ENCODE data around the gene NGDN. TPM values are rescaled to one million over a fixed set of nuclear protein-coding genes. Genes with fewer than 3 reads are reported as not detected.

NGDN gene
- total RNA-seq, 1 donor from 2014 or later = 44.4 TPM

DNA sequence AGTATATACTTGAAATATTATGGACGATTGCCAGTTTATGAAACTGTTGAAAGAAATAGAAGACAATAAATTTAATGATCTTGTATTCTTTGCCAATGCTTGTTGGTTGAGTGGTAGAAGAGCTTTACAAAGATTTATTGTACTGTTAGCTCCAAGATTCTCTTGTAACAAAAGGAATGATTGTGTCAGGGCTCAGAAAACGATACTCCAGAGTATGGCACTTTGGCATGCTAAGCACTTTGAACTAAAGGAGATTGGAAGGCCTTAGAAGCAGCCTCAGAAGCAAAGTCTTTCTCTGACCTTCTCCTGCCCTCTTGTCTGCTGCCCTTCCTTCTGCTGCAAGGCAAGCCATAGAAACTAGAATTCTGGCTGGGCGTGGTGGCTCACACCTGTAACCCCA is 4.2 kb upstream of the NGDN start:
- no peak for FAIRE-seq
- DNase-seq (ENCODE audit: low spot score in 2 of 2) = no peak

- DNase-seq (ENCODE audit: low spot score in 2 of 2) = no peak
- no peak for FAIRE-seq
Measured at GRCh38 chr14:23468704-23469126, 788 bp upstream of the NGDN start.

- DNase-seq (ENCODE audit: low spot score in 2 of 2) (no peak), FAIRE-seq (no peak)
Measured at GRCh38 chr14:23469906-23470403, 452 bp downstream of the NGDN start.

DNA sequence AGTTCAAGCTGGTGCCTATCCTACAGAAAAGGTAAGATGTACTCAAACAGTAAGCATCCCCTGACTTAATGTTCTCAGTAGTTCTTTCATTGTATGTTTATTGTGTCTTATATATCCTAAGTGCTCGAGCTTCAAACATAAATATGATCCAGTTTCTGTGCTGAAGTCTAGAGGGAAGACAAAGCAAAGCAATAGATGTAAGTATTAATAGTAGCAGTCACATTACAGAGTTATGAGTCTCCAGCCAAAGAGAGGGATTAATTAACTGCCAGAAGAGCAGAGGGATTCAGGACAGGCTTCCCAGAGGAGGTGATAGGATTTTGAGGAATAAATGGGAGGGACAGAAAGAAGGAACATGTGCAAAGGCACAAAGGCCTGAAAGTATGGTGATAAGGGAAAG is 1.4 kb downstream of the NGDN start:
- DNase-seq (ENCODE audit: low spot score in 2 of 2) = no peak
- FAIRE-seq = no peak

DNA sequence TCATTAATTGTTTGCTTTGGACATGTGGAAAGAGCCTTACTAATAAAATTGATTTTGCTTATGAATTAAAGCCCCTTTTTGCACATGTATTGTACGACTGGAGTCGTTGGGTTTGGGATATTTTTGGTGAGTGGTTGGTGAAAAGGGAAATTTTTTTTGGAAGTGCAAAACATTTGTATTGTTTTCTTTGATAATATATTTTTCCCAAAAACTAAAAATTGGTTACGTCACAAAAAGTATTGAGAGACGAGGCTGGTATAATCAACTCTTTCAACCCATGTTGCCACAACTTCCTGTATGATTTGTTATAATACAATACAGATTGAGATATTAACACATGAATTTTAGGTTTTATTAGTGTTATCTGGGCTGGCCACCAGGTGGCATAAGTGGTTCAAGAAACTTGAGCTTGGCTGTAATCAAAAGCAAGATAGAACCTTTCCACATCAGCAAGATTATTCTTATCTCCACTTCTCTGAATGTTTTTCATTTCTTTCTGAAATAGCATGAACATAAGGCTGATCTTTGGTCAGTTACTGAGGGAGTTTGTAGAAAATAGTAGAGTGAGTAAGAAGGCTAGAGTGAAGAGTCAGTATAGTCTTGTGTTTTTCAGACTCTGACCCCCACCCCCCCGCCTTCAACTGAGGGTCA is 8.7 kb downstream of the NGDN start:
- FAIRE-seq = peak; percentile 72
- peak in 1 of 2 donors; percentile 15 for DNase-seq (ENCODE audit: low spot score in 2 of 2)

- DNase-seq (ENCODE audit: low spot score in 2 of 2) (no peak), FAIRE-seq (no peak)
Measured at GRCh38 chr14:23481362-23481970, 12.0 kb downstream of the NGDN start.

GRCh38 chr14:23481979-23482822 is 12.7 kb downstream of the NGDN start:
- no peak for FAIRE-seq

DNA sequence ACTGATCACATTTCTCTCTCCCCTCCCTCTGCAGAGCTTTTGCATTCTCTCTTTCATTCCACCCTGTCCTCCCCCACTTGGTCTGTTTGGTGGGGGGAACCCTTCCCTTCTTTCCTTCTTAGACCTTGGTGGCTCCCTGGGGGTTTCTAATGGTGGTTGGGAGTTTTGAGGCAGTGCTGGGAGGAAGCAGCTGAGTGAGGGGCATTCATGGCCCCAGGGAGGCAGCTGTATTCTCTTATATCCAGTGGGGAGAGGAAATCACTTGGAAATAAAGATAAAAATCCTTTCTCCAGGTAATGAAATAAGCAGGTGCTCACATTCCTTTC is 13.3 kb downstream of the NGDN start:
- no peak for FAIRE-seq
- no peak for DNase-seq (ENCODE audit: low spot score in 2 of 2)

More at GRCh38 chr14:23481979-23482822, 12.7 kb downstream of the NGDN start:
- DNase-seq (ENCODE audit: low spot score in 2 of 2) = no peak

DNA sequence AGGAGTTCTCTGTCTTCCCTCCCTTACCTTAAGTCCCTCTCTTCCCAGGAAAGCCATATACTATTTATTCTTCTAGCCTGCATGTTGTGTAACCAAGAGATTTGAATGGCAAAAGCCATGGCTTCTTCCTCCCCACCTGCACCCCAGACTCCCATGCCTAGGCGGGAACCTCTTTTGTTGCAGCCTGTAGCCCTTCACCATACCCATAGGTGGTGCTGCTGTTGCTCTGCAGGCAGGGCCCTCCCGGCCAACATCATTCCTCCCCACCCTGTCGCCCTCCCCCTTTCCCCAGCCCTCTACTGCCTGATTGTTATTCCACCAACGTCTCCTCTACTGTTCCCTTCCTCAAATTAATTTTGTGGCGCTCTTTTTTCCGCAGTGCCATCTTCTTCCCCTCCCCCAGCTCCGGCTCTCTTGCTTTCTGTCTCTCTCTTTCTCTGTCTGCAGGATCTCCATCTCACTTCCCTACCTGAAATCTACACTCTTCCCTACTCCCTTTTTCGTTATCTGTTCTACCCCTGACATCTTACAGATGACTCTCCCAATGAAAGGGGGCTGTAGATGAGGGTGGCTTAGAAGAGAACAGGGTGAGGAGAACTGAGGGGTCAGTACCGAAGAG is 13.8 kb downstream of the NGDN start:
- DNase-seq (ENCODE audit: low spot score in 2 of 2) (peak; percentile 29 to 54), FAIRE-seq (no peak)

DNA sequence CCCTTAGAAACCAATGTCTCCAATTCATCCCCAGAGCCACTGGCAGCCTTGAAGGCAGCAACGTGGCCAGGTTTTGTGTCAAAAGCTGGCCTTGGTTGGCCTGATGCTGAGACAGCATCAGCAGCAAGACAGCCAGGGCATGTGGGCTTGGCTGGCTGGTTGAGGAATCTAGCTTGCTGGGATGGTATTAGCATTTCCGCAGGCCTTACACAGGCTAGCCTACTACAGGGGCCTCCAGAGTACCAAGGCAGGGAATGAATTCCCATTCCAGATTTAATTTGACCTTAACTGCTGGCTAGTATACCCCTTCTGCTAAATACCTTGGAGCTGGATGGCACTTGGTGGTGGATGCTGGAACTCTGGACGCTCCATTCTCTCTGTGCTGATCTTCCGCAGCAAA is 15.8 kb downstream of the NGDN start:
- no peak for DNase-seq (ENCODE audit: low spot score in 2 of 2)

GRCh38 chr14:23486036-23486435 is 16.5 kb downstream of the NGDN start:
- DNase-seq (ENCODE audit: low spot score in 2 of 2) (no peak), FAIRE-seq (no peak)

More for the DNA sequence above, 15.8 kb downstream of the NGDN start:
- no peak for FAIRE-seq

DNA sequence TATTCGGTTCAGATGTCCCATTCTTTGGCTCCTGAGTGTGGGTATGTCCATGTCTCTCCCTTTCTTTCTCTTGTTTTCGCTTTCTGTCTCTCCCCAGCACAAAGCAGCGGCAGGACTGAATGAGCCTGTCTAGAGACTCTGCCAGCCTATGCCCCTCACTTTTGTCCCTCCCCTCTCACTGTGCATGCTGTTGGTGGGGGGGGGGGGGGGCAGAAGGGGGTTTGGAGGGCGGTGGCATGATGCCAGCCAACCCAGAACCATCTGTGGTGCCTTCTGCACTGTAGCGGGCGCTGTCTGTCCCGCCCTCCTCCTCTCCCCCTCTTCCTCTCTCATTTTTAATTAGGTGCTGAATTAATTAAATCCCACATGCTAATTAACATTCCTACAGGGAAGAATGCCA is 17.7 kb downstream of the NGDN start:
- DNase-seq (ENCODE audit: low spot score in 2 of 2) (no peak), FAIRE-seq (no peak)

DNA sequence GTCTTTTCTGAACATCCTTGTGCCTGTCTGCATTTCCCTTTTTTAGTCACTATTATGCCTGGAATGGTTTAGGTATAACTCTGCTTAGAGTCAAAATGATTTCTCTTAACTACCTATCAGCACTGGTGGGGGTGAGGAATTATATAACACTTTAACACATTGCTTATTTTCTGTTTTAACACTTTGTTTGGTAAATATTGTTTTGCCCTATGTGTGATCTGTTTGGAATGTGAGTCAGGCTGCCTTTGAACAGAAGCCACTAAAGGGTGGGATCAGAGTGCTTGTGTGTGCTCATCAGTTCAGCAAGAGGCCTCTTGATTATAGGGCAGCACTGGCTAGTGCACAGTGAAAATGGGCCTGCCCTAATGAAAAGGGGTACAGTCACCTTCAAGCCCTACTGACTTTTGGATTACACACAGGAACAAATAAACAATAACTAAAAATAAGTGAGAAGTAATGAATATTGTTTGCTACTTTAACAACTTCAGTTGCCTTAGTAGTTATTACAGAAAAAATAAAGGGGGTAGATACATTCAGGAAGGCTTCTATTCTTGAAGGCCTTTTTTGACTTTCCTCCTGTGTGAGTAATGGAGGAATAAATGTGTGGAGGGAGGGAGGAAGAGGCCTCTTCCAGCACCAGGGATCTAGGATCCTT is 23.2 kb downstream of the NGDN start:
- FAIRE-seq = no peak
- no peak for DNase-seq (ENCODE audit: low spot score in 2 of 2)

GRCh38 chr14:23494223-23494622 is 24.7 kb downstream of the NGDN start:
- no peak for FAIRE-seq

GRCh38 chr14:23512156-23512555 is 42.7 kb downstream of the NGDN start:
- no peak for DNase-seq (ENCODE audit: low spot score in 2 of 2)
- FAIRE-seq = no peak

More at GRCh38 chr14:23494223-23494622, 24.7 kb downstream of the NGDN start:
- no peak for DNase-seq (ENCODE audit: low spot score in 2 of 2)

- FAIRE-seq (no peak), DNase-seq (ENCODE audit: low spot score in 2 of 2) (peak; percentile 64 to 69)
Measured at GRCh38 chr14:23513005-23513817, 43.7 kb downstream of the NGDN start.

DNA sequence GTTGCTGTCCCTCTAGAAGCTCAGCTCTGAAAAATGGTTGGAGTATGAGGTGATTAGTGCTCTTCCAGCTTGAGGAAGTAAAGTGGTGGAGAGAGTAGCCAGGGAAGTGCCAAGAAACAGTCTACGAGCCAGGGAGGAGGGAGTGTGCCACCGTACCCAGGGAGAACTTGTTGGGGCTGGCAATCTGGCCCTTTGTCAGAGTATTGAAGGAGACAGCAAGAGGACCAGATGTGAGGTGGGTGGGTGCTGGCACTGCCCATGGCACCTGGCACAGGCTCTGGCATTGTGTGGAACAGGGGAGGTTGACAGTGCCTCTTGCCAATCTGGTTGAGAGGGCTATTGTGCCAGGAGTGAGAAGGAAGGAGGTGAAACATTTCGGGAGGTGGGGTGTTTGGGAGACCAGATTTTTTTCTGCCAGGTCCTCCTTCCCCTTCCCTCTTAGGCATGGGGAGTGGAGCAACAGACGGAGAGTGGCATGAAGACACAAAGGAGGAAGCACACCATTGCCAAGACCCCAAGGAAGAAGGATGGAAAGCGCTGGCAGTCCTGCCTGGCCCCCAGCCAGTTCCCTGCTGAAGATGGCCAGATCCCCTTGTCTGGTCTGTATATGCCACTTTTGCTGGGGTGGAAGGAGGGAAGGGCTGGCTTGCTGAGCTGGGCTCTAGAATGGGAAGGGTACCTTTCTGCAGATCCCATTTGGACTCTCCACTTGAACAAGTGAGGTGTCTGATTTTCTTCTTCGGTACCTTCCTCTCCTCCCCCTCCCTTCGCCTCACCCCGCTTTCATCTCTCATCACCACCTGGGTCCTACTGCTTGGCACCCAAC is 44.5 kb downstream of the NGDN start:
- FAIRE-seq (no peak), DNase-seq (ENCODE audit: low spot score in 2 of 2) (no peak)

GRCh38 chr14:23514644-23514957 is 45.1 kb downstream of the NGDN start:
- no peak for FAIRE-seq

More at GRCh38 chr14:23514644-23514957, 45.1 kb downstream of the NGDN start:
- DNase-seq (ENCODE audit: low spot score in 2 of 2) = no peak
